ENCODE data around the gene SLC6A11. TPM values are rescaled to one million over a fixed set of nuclear protein-coding genes. Genes with fewer than 3 reads are reported as not detected.

SLC6A11 gene
- total and polyA plus RNA-seq, 2 of the 8 experiments (the other 6 are each of a cell fraction or from before 2014, with no cell fraction given): 0.78 to 1.5 TPM

- TF ChIP-seq HDAC2 (IDR thresholded peaks at IDR 0.05; ENCODE audit: borderline replicate concordance in 1 of 2, low read depth in 2 of 2, low read length in 2 of 2): no peak
- TF ChIP-seq, protein P1, sequence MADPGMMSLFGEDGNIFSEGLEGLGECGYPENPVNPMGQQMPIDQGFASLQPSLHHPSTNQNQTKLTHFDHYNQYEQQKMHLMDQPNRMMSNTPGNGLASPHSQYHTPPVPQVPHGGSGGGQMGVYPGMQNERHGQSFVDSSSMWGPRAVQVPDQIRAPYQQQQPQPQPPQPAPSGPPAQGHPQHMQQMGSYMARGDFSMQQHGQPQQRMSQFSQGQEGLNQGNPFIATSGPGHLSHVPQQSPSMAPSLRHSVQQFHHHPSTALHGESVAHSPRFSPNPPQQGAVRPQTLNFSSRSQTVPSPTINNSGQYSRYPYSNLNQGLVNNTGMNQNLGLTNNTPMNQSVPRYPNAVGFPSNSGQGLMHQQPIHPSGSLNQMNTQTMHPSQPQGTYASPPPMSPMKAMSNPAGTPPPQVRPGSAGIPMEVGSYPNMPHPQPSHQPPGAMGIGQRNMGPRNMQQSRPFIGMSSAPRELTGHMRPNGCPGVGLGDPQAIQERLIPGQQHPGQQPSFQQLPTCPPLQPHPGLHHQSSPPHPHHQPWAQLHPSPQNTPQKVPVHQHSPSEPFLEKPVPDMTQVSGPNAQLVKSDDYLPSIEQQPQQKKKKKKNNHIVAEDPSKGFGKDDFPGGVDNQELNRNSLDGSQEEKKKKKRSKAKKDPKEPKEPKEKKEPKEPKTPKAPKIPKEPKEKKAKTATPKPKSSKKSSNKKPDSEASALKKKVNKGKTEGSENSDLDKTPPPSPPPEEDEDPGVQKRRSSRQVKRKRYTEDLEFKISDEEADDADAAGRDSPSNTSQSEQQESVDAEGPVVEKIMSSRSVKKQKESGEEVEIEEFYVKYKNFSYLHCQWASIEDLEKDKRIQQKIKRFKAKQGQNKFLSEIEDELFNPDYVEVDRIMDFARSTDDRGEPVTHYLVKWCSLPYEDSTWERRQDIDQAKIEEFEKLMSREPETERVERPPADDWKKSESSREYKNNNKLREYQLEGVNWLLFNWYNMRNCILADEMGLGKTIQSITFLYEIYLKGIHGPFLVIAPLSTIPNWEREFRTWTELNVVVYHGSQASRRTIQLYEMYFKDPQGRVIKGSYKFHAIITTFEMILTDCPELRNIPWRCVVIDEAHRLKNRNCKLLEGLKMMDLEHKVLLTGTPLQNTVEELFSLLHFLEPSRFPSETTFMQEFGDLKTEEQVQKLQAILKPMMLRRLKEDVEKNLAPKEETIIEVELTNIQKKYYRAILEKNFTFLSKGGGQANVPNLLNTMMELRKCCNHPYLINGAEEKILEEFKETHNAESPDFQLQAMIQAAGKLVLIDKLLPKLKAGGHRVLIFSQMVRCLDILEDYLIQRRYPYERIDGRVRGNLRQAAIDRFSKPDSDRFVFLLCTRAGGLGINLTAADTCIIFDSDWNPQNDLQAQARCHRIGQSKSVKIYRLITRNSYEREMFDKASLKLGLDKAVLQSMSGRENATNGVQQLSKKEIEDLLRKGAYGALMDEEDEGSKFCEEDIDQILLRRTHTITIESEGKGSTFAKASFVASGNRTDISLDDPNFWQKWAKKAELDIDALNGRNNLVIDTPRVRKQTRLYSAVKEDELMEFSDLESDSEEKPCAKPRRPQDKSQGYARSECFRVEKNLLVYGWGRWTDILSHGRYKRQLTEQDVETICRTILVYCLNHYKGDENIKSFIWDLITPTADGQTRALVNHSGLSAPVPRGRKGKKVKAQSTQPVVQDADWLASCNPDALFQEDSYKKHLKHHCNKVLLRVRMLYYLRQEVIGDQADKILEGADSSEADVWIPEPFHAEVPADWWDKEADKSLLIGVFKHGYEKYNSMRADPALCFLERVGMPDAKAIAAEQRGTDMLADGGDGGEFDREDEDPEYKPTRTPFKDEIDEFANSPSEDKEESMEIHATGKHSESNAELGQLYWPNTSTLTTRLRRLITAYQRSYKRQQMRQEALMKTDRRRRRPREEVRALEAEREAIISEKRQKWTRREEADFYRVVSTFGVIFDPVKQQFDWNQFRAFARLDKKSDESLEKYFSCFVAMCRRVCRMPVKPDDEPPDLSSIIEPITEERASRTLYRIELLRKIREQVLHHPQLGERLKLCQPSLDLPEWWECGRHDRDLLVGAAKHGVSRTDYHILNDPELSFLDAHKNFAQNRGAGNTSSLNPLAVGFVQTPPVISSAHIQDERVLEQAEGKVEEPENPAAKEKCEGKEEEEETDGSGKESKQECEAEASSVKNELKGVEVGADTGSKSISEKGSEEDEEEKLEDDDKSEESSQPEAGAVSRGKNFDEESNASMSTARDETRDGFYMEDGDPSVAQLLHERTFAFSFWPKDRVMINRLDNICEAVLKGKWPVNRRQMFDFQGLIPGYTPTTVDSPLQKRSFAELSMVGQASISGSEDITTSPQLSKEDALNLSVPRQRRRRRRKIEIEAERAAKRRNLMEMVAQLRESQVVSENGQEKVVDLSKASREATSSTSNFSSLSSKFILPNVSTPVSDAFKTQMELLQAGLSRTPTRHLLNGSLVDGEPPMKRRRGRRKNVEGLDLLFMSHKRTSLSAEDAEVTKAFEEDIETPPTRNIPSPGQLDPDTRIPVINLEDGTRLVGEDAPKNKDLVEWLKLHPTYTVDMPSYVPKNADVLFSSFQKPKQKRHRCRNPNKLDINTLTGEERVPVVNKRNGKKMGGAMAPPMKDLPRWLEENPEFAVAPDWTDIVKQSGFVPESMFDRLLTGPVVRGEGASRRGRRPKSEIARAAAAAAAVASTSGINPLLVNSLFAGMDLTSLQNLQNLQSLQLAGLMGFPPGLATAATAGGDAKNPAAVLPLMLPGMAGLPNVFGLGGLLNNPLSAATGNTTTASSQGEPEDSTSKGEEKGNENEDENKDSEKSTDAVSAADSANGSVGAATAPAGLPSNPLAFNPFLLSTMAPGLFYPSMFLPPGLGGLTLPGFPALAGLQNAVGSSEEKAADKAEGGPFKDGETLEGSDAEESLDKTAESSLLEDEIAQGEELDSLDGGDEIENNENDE (IDR thresholded peaks at IDR 0.05; ENCODE audit: insufficient replicate concordance, low read length): no peak
- no peak for TF ChIP-seq SIX5 (IDR thresholded peaks at IDR 0.05; ENCODE audit: low read depth, low read length)
- TF ChIP-seq SP2 (IDR thresholded peaks at IDR 0.05; ENCODE audit: low read length): no peak
- TF ChIP-seq SUZ12 (IDR thresholded peaks at IDR 0.05; ENCODE audit: low read length): no peak
- no peak for TF ChIP-seq KDM4A (IDR thresholded peaks at IDR 0.05; ENCODE audit: low read depth, low read length, severe bottlenecking)
- TF ChIP-seq TAF1 (IDR thresholded peaks at IDR 0.05; ENCODE audit: low read depth, low read length): no peak
- TF ChIP-seq SIN3A (conservative IDR thresholded peaks at IDR 0.05 in 1 of 2, IDR thresholded peaks at IDR 0.05 in 1 of 2; ENCODE audit: low read depth in 1 of 2, low read length in 2 of 2): no peak
Observed at GRCh38 chr3:10889206-10889960, 73.4 kb downstream of the SLC6A11 start (continued).

Measured in H1 (cell line).